Measurements from ENCODE around the gene OR13C4. TPM values are rescaled to one million over a fixed set of nuclear protein-coding genes. Genes with fewer than 3 reads are reported as not detected.
"Not testable (repeated sequence)": the region's sequence is repeated elsewhere in the genome, so short reads cannot be mapped to it uniquely, and the experiment has no call there.

OR13C4 gene
- total RNA-seq, 1 donor from 2014 or later = not detected

DNA sequence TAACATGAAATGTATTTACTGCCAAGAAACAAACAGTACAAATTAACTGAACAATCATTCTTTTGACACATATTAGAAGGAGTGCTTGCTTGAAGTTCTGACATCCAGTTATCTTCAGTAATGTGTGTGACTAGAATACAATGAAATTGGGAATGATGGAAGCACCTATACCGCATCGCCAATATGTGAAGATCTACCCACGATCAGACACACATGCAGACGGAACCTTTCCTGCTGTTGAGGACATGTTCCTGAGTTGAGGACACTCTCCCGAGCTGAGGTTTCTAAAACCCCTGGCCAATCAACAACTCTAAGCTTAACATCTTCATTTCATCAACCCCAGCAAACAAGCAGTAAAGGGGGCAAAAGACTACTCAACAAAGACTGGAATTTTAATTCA lies 9.7 kb upstream of the OR13C4 start, which contains the start of gene OR13C3:
Gene OR13C3, minus strand, starts transcription at position 101 of the 400 bp plus-strand sequence. CDS start 133 bp downstream, outside the sequence.
- H3K27ac ChIP-seq (ENCODE audit: low read depth, low read length) = no peak within 1 kb of the TSS
- no peak within 1 kb of the TSS for H3K4me3 ChIP-seq (ENCODE audit: low read length in 3 of 3)
- H3K27me3 ChIP-seq (ENCODE audit: control insufficient read depth in 3 of 3, insufficient read depth in 3 of 3, low read length in 3 of 3) = no peaks in the 10 kb centered on the region
- no peaks in the 10 kb centered on the region for H3K4me1 ChIP-seq (ENCODE audit: control insufficient read depth in 3 of 3, insufficient read depth in 3 of 3, low read length in 3 of 3)
- H3K9me3 ChIP-seq (ENCODE audit: control insufficient read depth in 3 of 3, low read length in 3 of 3) = no peaks in the 10 kb centered on the region
- H3K36me3 ChIP-seq (ENCODE audit: control insufficient read depth in 3 of 3, insufficient read depth in 3 of 3, low read length in 3 of 3) = no peaks in the 10 kb centered on the region
- H3K9ac ChIP-seq (ENCODE audit: low read depth in 1 of 3, low read length in 3 of 3) = no peak within 1 kb of the TSS

DNA sequence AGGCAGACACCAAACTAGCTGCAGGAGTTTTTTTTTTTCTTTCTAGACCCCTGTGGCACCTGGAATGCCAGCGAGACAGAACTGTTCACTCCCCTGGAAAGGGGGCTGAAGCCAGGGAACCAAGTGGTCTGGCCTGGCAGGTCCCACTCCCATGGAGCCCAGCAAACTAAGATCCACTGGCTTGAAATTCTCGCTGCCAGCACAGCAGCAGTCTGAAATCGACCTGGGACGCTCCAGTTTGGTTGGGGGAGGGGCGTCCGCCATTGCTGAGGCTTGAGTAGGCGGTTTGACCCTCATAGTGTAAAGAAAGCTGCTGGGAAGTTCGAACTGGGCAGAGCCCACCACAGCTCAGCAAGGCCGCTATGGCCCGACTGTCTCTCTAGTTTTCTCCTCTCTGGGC lies 6.8 kb downstream of the OR13C4 start:
- H3K4me1 ChIP-seq (ENCODE audit: control insufficient read depth in 3 of 3, insufficient read depth in 3 of 3, low read length in 3 of 3); H3K27me3 ChIP-seq (ENCODE audit: control insufficient read depth in 3 of 3, insufficient read depth in 3 of 3, low read length in 3 of 3); H3K9ac ChIP-seq (ENCODE audit: low read depth in 1 of 3, low read length in 3 of 3); H3K27ac ChIP-seq (ENCODE audit: low read depth, low read length); H3K4me3 ChIP-seq (ENCODE audit: low read length in 3 of 3); H3K36me3 ChIP-seq (ENCODE audit: control insufficient read depth in 3 of 3, insufficient read depth in 3 of 3, low read length in 3 of 3); H3K9me3 ChIP-seq (ENCODE audit: control insufficient read depth in 3 of 3, low read length in 3 of 3): not testable (repeated sequence)

DNA sequence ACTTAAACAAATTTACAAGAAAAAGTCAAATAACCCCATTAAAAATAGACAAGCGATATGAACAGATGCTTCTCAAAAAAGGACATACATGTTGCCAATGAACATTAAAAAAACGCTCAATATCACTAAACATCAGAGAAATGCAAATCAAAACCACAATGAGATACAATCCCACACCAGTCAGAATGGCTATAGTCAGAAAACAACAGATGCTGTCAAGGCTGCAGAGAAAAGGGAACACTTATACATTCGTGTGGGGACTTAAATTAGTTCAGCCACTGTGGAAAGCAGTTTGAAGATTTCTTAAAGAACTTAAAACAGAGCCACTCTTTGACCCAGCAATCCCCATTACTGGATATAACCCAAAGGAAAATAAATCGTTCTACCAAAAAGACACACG lies 12.1 kb downstream of the OR13C4 start:
- Histone ChIP-seq H3K36me3 (ENCODE audit: control insufficient read depth in 3 of 3, insufficient read depth in 3 of 3, low read length in 3 of 3) (no peaks in the 10 kb centered on the region), H3K9me3 (ENCODE audit: control insufficient read depth in 3 of 3, low read length in 3 of 3) (no peaks in the 10 kb centered on the region), H3K27ac (ENCODE audit: low read depth, low read length) (no peak overlapping the region), H3K4me3 (ENCODE audit: low read length in 3 of 3) (no peak overlapping the region), H3K9ac (ENCODE audit: low read depth in 1 of 3, low read length in 3 of 3) (no peak overlapping the region), H3K4me1 (ENCODE audit: control insufficient read depth in 3 of 3, insufficient read depth in 3 of 3, low read length in 3 of 3) (no peaks in the 10 kb centered on the region), H3K27me3 (ENCODE audit: control insufficient read depth in 3 of 3, insufficient read depth in 3 of 3, low read length in 3 of 3) (no peaks in the 10 kb centered on the region)

DNA sequence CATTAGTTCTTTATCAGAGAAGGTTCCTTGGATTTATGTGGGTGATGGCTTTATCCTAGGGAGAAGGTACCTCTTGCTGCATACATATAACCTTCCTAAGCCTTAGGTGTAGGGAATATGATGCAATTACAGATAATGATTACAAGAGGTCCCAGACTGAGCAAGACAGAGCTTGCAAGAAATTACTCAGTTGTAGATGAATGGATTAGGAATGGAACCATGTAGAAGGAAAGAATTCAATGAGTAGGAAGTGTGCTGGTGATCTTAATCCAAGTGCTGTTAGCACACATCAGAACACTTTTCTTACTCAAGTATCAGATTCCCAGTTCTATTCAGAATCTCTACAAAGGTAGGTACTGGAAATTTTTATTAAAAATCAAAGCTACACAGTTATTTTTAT lies 20.4 kb downstream of the OR13C4 start:
- Histone ChIP-seq H3K4me1 (ENCODE audit: control insufficient read depth in 3 of 3, insufficient read depth in 3 of 3, low read length in 3 of 3) (no peaks in the 10 kb centered on the region), H3K36me3 (ENCODE audit: control insufficient read depth in 3 of 3, insufficient read depth in 3 of 3, low read length in 3 of 3) (no peaks in the 10 kb centered on the region)

DNA sequence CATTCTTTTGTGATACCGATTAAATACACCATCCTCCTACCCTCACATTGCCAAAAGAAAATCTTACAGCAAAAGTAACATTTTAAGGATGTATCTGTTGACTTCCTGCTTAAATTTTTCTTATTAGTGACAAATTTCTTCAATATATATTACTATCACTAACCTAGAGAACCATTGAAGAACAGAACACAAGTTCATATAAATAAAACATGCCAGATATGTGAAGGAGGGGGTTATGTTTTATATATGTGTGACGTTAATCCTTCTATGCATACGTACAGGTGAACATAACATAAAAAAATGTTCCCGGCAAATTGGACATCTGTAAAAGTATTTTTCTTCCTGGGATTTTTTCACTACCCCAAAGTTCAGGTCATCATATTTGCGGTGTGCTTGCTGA lies 23.0 kb downstream of the OR13C4 start, which contains the start of gene OR13F1:
Gene OR13F1, plus strand, starts transcription at position 301 of the 400 bp plus-strand sequence. Its CDS starts 0 bp downstream, at position 301.
- H3K36me3 ChIP-seq (ENCODE audit: control insufficient read depth in 3 of 3, insufficient read depth in 3 of 3, low read length in 3 of 3) = no peaks in the 10 kb centered on the region
- H3K9ac ChIP-seq (ENCODE audit: low read depth in 1 of 3, low read length in 3 of 3) = no peak within 1 kb of the TSS
- no peak within 1 kb of the TSS for H3K4me3 ChIP-seq (ENCODE audit: low read length in 3 of 3)
- no peaks in the 10 kb centered on the region for H3K9me3 ChIP-seq (ENCODE audit: control insufficient read depth in 3 of 3, low read length in 3 of 3)
- H3K27me3 ChIP-seq (ENCODE audit: control insufficient read depth in 3 of 3, insufficient read depth in 3 of 3, low read length in 3 of 3) = no peaks in the 10 kb centered on the region
- H3K27ac ChIP-seq (ENCODE audit: low read depth, low read length) = no peak within 1 kb of the TSS
- H3K4me1 ChIP-seq (ENCODE audit: control insufficient read depth in 3 of 3, insufficient read depth in 3 of 3, low read length in 3 of 3) = no peaks in the 10 kb centered on the region

More for the DNA sequence above, 20.4 kb downstream of the OR13C4 start:
- Histone ChIP-seq H3K4me3 (ENCODE audit: low read length in 3 of 3) (no peak overlapping the region), H3K9me3 (ENCODE audit: control insufficient read depth in 3 of 3, low read length in 3 of 3) (no peaks in the 10 kb centered on the region), H3K9ac (ENCODE audit: low read depth in 1 of 3, low read length in 3 of 3) (no peak overlapping the region), H3K27ac (ENCODE audit: low read depth, low read length) (no peak overlapping the region), H3K27me3 (ENCODE audit: control insufficient read depth in 3 of 3, insufficient read depth in 3 of 3, low read length in 3 of 3) (no peaks in the 10 kb centered on the region)

DNA sequence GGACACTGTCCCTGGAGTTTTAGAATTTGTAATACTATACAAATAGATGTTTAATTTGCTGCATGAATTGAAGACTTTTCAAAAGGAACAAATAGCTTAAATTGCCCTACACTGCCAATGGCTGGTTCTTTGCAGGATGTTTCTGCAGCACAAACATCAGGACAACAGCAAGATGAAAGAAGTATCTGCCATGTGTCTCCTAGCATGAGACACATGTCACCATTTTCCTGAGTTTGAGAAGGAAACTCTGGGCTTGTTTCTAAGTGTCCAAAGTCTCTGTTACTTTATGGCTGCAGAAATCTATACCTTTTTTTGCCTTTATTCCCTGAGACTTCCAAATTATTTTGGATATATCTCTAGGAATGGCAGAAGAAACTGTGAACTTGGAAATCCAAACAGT lies 23.6 kb downstream of the OR13C4 start:
- Histone ChIP-seq H3K27ac (ENCODE audit: low read depth, low read length) (no peak overlapping the region), H3K36me3 (ENCODE audit: control insufficient read depth in 3 of 3, insufficient read depth in 3 of 3, low read length in 3 of 3) (no peaks in the 10 kb centered on the region), H3K9ac (ENCODE audit: low read depth in 1 of 3, low read length in 3 of 3) (no peak overlapping the region), H3K27me3 (ENCODE audit: control insufficient read depth in 3 of 3, insufficient read depth in 3 of 3, low read length in 3 of 3) (no peaks in the 10 kb centered on the region), H3K4me3 (ENCODE audit: low read length in 3 of 3) (no peak overlapping the region), H3K9me3 (ENCODE audit: control insufficient read depth in 3 of 3, low read length in 3 of 3) (no peaks in the 10 kb centered on the region), H3K4me1 (ENCODE audit: control insufficient read depth in 3 of 3, insufficient read depth in 3 of 3, low read length in 3 of 3) (no peaks in the 10 kb centered on the region)

DNA sequence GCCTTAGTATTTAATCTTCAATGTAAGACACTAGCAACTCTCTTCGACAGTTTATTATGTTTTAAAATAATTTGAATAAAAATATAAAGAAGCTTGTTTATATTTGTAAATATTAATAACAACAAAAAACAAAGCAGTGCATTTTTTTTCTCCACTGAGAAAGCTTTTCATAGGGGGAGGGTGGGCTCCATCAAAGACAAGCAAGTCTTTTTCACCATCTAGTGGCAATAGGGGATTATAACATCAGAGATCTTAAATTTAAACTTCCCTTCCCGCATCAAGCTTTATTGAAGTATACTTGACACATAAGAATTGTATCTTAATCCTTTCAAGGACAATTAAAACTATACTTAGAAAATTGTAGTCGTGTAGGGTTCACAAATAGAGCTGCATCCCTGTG lies 32.2 kb downstream of the OR13C4 start:
- Histone ChIP-seq H3K4me1 (ENCODE audit: control insufficient read depth in 3 of 3, insufficient read depth in 3 of 3, low read length in 3 of 3) (no peaks in the 10 kb centered on the region), H3K27me3 (ENCODE audit: control insufficient read depth in 3 of 3, insufficient read depth in 3 of 3, low read length in 3 of 3) (no peaks in the 10 kb centered on the region), H3K9ac (ENCODE audit: low read depth in 1 of 3, low read length in 3 of 3) (no peak overlapping the region), H3K9me3 (ENCODE audit: control insufficient read depth in 3 of 3, low read length in 3 of 3) (no peaks in the 10 kb centered on the region), H3K4me3 (ENCODE audit: low read length in 3 of 3) (no peak overlapping the region), H3K27ac (ENCODE audit: low read depth, low read length) (no peak overlapping the region), H3K36me3 (ENCODE audit: control insufficient read depth in 3 of 3, insufficient read depth in 3 of 3, low read length in 3 of 3) (no peaks in the 10 kb centered on the region)

DNA sequence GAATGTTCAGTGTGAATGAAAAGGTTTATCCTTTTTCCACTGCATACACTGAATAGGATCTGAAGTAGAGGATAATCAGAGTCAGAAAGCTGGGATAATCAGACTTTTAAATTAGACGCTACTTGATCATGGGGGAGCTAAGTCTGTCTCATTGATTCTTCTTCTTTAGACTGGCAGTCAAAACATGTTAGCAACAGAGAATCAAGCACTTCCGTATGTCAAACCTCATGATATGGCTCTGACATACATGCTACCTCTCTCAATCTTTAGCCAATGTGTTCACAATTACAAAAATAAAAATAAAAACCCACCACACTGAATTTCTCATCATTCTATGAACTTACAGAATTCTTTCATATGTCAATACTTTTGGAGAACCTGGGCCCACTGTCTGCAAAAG lies 42.0 kb downstream of the OR13C4 start:
- no peaks in the 10 kb centered on the region for H3K4me1 ChIP-seq (ENCODE audit: control insufficient read depth in 3 of 3, insufficient read depth in 3 of 3, low read length in 3 of 3)
- no peaks in the 10 kb centered on the region for H3K36me3 ChIP-seq (ENCODE audit: control insufficient read depth in 3 of 3, insufficient read depth in 3 of 3, low read length in 3 of 3)
- no peaks in the 10 kb centered on the region for H3K27me3 ChIP-seq (ENCODE audit: control insufficient read depth in 3 of 3, insufficient read depth in 3 of 3, low read length in 3 of 3)
- no peaks in the 10 kb centered on the region for H3K9me3 ChIP-seq (ENCODE audit: control insufficient read depth in 3 of 3, low read length in 3 of 3)
- no peak overlapping the region for H3K27ac ChIP-seq (ENCODE audit: low read depth, low read length)
- H3K4me3 ChIP-seq (ENCODE audit: low read length in 3 of 3) = no peak overlapping the region
- H3K9ac ChIP-seq (ENCODE audit: low read depth in 1 of 3, low read length in 3 of 3) = no peak overlapping the region

DNA sequence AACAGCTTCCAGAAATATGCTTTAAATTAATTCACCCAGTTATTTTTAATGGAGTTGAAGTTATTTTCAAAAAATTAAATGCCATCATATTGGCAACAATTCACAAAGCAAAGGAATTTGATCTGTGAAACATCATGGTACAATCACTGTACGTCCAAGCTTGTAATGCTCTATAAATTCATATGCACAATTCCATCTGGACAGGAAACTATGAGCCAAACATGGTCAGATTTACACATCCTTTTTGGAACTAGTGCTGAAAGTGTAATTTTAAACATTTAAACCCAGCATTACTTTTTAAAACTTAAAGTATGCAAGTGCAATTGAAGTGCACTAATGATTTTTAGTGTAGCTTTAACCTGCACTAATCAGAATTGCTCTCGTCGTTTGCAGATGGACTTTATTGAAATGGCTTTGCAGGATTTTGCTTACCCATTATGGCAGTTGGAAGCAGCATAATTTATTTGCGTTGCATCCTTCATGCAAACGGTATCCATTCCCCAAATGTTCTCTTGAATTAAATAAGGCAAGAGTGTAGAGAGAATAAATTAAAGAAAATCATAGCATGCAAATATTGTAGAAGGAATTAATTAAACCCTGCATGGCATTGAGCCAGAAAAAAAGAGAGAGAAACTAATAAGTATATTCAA lies 44.0 kb downstream of the OR13C4 start:
- Histone ChIP-seq H3K27me3 (ENCODE audit: control insufficient read depth in 3 of 3, insufficient read depth in 3 of 3, low read length in 3 of 3) (no peaks in the 10 kb centered on the region), H3K27ac (ENCODE audit: low read depth, low read length) (no peak overlapping the region), H3K4me3 (ENCODE audit: low read length in 3 of 3) (no peak overlapping the region), H3K36me3 (ENCODE audit: control insufficient read depth in 3 of 3, insufficient read depth in 3 of 3, low read length in 3 of 3) (no peaks in the 10 kb centered on the region), H3K4me1 (ENCODE audit: control insufficient read depth in 3 of 3, insufficient read depth in 3 of 3, low read length in 3 of 3) (no peaks in the 10 kb centered on the region), H3K9ac (ENCODE audit: low read depth in 1 of 3, low read length in 3 of 3) (no peak overlapping the region), H3K9me3 (ENCODE audit: control insufficient read depth in 3 of 3, low read length in 3 of 3) (no peaks in the 10 kb centered on the region)

Data from skeletal muscle tissue (tissue), 4 donors.